ENCODE results near the gene NTM.

- TF ChIP-seq CTCF (IDR thresholded peaks at IDR 0.05; ENCODE audit: poor library complexity) (no peak), EZH2phosphoT487 (IDR thresholded peaks at IDR 0.05; ENCODE audit: low read depth, severe bottlenecking, unreplicated experiment) (no peak), EZH2 (IDR thresholded peaks at IDR 0.05; ENCODE audit: borderline replicate concordance) (no peak)
Observed at GRCh38 chr11:131503017-131503416, 132.6 kb downstream of the NTM start.

Data from hepatocyte (in vitro differentiated cells).